SK-N-SH (cell line): ENCODE data around the gene SH3BGRL3.

Experiments used
- EP300 ChIP-seq, 2 experiments: IDR thresholded peaks; 2 replicates each; pipeline versions ENCODE4 v1.4.0 to v1.6.1; 2012; ENCODE audit warnings: borderline replicate concordance in 1 of 2, low read depth in 1 of 2, low read length in 1 of 2
- EZH2phosphoT487 ChIP-seq: fragments of 200-600 bp; sonication (generic); IDR thresholded peaks from 2 replicates; pipeline ENCODE4 v1.6.1; 2017; ENCODE audit warnings: low read depth, mixed run types, mild to moderate bottlenecking, antibody characterized with exemption, moderate library complexity, borderline replicate concordance
- FOXM1 ChIP-seq: IDR thresholded peaks from 2 replicates; pipeline ENCODE4 v1.4.0; 2012; ENCODE audit warnings: low read depth, mild to moderate bottlenecking
- GABPA ChIP-seq: IDR thresholded peaks from 2 replicates; pipeline ENCODE4 v1.4.0; 2012; ENCODE audit warnings: low read depth, mild to moderate bottlenecking
- MAX ChIP-seq: IDR thresholded peaks from 2 replicates; pipeline ENCODE4 v1.4.0; 2012; ENCODE audit warnings: low read depth
- TEAD4 ChIP-seq: IDR thresholded peaks from 2 replicates; pipeline ENCODE4 v1.4.0; 2012; ENCODE audit warnings: mild to moderate bottlenecking, borderline replicate concordance; ENCODE audit not compliant: insufficient read depth
- ZBTB33 ChIP-seq: IDR thresholded peaks from 2 replicates; pipeline ENCODE4 v1.4.0; 2012; ENCODE audit warnings: low read depth, borderline replicate concordance

- TF ChIP-seq GABPA (no peak), EP300 (IDR thresholded peaks at IDR 0.05; ENCODE audit: borderline replicate concordance in 1 of 2, low read depth in 1 of 2, low read length in 1 of 2) (no peak), FOXM1 (no peak), EZH2phosphoT487 (no peak), TEAD4 (no peak), MAX (no peak), ZBTB33 (no peak)
These were observed 23.0 kb downstream of the SH3BGRL3 start for GRCh38 chr1:26302733-26303405.
